Measurements from ENCODE around the gene TBX20. TPM values are rescaled to one million over a fixed set of nuclear protein-coding genes. Genes with fewer than 3 reads are reported as not detected.

Gene TBX20
- total RNA-seq, 4 donors from 2014 or later, result not detected

- Histone ChIP-seq H3K36me3 (no peaks in the 10 kb centered on the region), H3K4me1 (peaks cover 6 to 16% (median 9%) of the 10 kb centered on the region in 4 donors), H3K27ac (no peak overlapping the region), H3K27me3 (peaks cover 100% of the 10 kb centered on the region), H3K9me3 (no peaks in the 10 kb centered on the region), H3K4me3 (no peak overlapping the region)
- DNase-seq, result no peak
- TF ChIP-seq POLR2AphosphoS5 (IDR thresholded peaks at IDR 0.05) (no peak), POLR2A (IDR thresholded peaks at IDR 0.05) (no peak), EP300 (IDR thresholded peaks at IDR 0.05; ENCODE audit: low read depth) (no peak)
- TF ChIP-seq, protein P1, sequence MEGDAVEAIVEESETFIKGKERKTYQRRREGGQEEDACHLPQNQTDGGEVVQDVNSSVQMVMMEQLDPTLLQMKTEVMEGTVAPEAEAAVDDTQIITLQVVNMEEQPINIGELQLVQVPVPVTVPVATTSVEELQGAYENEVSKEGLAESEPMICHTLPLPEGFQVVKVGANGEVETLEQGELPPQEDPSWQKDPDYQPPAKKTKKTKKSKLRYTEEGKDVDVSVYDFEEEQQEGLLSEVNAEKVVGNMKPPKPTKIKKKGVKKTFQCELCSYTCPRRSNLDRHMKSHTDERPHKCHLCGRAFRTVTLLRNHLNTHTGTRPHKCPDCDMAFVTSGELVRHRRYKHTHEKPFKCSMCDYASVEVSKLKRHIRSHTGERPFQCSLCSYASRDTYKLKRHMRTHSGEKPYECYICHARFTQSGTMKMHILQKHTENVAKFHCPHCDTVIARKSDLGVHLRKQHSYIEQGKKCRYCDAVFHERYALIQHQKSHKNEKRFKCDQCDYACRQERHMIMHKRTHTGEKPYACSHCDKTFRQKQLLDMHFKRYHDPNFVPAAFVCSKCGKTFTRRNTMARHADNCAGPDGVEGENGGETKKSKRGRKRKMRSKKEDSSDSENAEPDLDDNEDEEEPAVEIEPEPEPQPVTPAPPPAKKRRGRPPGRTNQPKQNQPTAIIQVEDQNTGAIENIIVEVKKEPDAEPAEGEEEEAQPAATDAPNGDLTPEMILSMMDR (IDR thresholded peaks at IDR 0.05), result no peak
- in situ Hi-C loops (cut with MboI; ENCODE audit: low pct_ligation_motif_present in 1 of 4, low pct_unique_long_range_greater_than_20kb in 1 of 4, low sequenced_read_pairs in 3 of 4), result no loop called here
- intact Hi-C loops (cut with DNase I; ENCODE audit: low total_unique reads), result no loop called here
- WGBS, 2 donors (ENCODE audit: low coverage in 1 of 2), result 16 to 22% methylated on average over 5 of the region's 5 CpGs
These were observed 2.1 kb downstream of the TBX20 start for GRCh38 chr7:35251606-35252310.

GRCh38 chr7:35250941-35251340 lies 3.0 kb downstream of the TBX20 start:
- H3K4me1 ChIP-seq, result peaks cover 6 to 16% (median 9%) of the 10 kb centered on the region in 4 donors
- in situ Hi-C loops (cut with MboI; ENCODE audit: low pct_ligation_motif_present in 1 of 4, low pct_unique_long_range_greater_than_20kb in 1 of 4, low sequenced_read_pairs in 3 of 4), result no loop called here
- no peak overlapping the region for H3K4me3 ChIP-seq
- no peaks in the 10 kb centered on the region for H3K36me3 ChIP-seq
- TF ChIP-seq, protein P1 (IDR thresholded peaks at IDR 0.05), result no peak
- TF ChIP-seq EP300 (IDR thresholded peaks at IDR 0.05; ENCODE audit: low read depth) (no peak), POLR2AphosphoS5 (IDR thresholded peaks at IDR 0.05) (no peak), POLR2A (IDR thresholded peaks at IDR 0.05) (no peak)
- intact Hi-C loops (cut with DNase I; ENCODE audit: low total_unique reads), result no loop called here
- H3K9me3 ChIP-seq, result no peaks in the 10 kb centered on the region
- peaks cover 100% of the 10 kb centered on the region for H3K27me3 ChIP-seq
- H3K27ac ChIP-seq, result no peak overlapping the region
- DNase-seq, result no peak
- WGBS, 2 donors (ENCODE audit: low coverage in 1 of 2), result 33 to 35% methylated on average over 1 of the region's 1 CpG

GRCh38 chr7:35250452-35250851 lies 3.4 kb downstream of the TBX20 start:
- DNase-seq, result no peak
- WGBS, 2 donors (ENCODE audit: low coverage in 1 of 2), result 14 to 17% methylated on average over 2 of the region's 2 CpGs
- TF ChIP-seq EP300 (IDR thresholded peaks at IDR 0.05; ENCODE audit: low read depth) (no peak), POLR2A (IDR thresholded peaks at IDR 0.05) (no peak)
- TF ChIP-seq, protein P1 (IDR thresholded peaks at IDR 0.05), result no peak
- intact Hi-C loops (cut with DNase I; ENCODE audit: low total_unique reads), result no loop called here
- peaks cover 6 to 16% (median 9%) of the 10 kb centered on the region in 4 donors for H3K4me1 ChIP-seq
- no peak overlapping the region for H3K4me3 ChIP-seq
- in situ Hi-C loops (cut with MboI; ENCODE audit: low pct_ligation_motif_present in 1 of 4, low pct_unique_long_range_greater_than_20kb in 1 of 4, low sequenced_read_pairs in 3 of 4), result no loop called here
- no peaks in the 10 kb centered on the region for H3K9me3 ChIP-seq
- no peaks in the 10 kb centered on the region for H3K36me3 ChIP-seq
- peaks cover 100% of the 10 kb centered on the region for H3K27me3 ChIP-seq
- H3K27ac ChIP-seq, result no peak overlapping the region

- intact Hi-C loops (cut with DNase I; ENCODE audit: low total_unique reads), result no loop called here
- Histone ChIP-seq H3K4me1 (peaks cover 6 to 13% (median 9%) of the 10 kb centered on the region in 4 donors), H3K27me3 (peaks cover 98% of the 10 kb centered on the region), H3K9me3 (no peaks in the 10 kb centered on the region), H3K4me3 (no peak overlapping the region), H3K27ac (no peak overlapping the region), H3K36me3 (no peaks in the 10 kb centered on the region)
- in situ Hi-C loops (cut with MboI; ENCODE audit: low pct_ligation_motif_present in 1 of 4, low pct_unique_long_range_greater_than_20kb in 1 of 4, low sequenced_read_pairs in 3 of 4), result no loop called here
- TF ChIP-seq POLR2A (IDR thresholded peaks at IDR 0.05), result no peak
- TF ChIP-seq EP300 (IDR thresholded peaks at IDR 0.05; ENCODE audit: low read depth), result no peak
- no peak for TF ChIP-seq POLR2AphosphoS5 (IDR thresholded peaks at IDR 0.05)
- TF ChIP-seq, protein P1 (IDR thresholded peaks at IDR 0.05), result no peak
- DNase-seq, result no peak
- WGBS, 2 donors (ENCODE audit: low coverage in 1 of 2), result 20% methylated on average over 5 of the region's 5 CpGs; no CpG with 5 or more reads in 1 of the 2 donors
These were observed 4.4 kb downstream of the TBX20 start for GRCh38 chr7:35249537-35249907.
